Stimulated activated CD4-positive, alpha-beta T cell treated with anti-CD3 and anti-CD28 coated beads, Interleukin-4, amount 100 ng/mL, for 1 hour (primary cell): Measurements from ENCODE around the gene FMN1.
"Not testable (repeated sequence)": the region's sequence is repeated elsewhere in the genome, so short reads cannot be mapped to it uniquely, and the experiment has no call there.

ENCODE experiments used
- DNase-seq: peaks from one replicate; pipeline ENCODE4 v3.0.0-alpha.2; 2020

Gene FMN1

DNA sequence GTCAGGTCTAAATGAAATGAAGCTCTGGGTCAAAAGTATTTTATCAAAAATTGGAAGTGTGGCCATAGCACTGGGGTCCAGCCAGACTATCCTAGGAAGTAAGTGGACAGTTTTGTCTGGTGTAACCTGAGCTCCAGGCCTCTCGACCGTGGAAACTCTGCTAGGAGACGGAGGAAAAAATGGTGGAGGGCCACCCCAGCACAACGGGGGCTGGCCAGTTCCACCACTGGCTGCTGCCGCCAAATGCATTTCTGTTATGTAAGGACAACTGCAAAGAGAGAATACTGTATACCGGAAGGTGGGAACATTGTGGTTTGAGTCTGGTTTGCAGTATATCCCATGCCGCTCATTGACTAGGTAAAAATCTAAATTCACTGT lies 241.0 kb downstream of the FMN1 start:
- no peak for DNase-seq

DNA sequence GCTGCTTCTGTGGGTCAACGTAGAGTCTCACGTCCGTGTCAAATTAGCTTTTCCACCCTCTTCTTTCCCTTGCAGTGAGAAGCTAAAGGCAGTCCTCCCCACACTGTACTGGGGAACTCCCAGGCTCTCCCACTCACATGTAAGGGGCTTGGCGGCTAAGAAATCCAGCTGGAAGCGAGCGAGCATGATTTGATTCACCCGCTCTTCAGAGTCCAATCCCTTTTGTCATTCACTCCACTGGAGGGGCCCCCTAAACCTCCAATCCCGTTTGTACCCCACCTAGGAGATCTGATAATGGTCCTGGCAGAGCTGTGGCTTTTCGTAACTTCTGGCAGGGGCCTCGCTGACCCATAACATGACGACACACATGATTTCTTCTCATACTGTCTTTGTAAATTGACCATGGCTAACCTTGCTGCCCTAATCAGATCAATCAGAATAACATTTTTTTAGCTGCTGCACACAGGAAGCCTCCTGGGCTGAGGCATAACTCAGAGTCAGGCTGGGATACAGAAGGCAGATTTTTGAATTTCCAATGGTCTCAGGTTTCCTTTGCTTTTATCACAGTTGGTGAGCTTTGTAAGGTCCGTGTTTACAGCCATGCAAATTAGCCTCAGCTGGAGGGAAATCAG lies 241.5 kb downstream of the FMN1 start:
- DNase-seq, result no peak

- no peak for DNase-seq
These were observed 242.6 kb downstream of the FMN1 start for GRCh38 chr15:32951736-32952464.

DNA sequence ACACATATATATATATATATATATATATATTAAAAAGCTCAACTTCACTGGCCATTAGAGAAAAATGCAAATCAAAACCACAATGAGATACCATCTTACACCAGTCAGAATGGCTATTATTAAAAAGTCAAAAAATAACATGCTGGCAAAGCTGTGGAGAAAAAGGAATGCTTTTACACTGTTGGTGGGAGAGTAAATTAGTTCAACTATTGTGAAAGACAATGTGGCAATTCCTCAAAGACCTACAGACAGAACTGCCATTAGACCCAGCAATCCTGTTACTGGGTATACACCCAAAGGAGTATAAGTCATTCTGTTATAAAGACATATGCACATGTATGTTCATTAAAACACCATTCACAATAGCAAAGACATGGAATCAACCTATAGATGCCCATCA lies 244.5 kb downstream of the FMN1 start:
- DNase-seq, result not testable (repeated sequence)

DNA sequence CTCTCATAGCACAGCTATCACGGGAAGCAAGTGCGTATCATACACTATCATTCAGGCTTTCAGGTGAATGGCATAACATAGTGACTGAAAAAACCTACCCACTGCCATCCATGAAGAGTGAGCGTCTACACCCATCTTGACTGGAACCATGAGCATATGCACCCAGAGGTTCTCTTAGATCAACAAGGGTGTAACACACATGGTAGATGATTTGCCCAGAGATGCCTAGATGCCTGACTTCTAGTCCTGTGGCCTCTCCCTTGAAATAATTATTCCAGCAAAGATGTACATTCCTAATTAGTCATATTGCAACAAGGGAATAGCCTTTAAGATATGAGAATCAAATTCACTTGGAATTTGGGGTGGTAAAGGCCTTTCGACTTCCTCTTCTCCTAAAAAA lies 248.3 kb downstream of the FMN1 start:
- no peak for DNase-seq

- DNase-seq, result no peak
These were observed 250.1 kb downstream of the FMN1 start for GRCh38 chr15:32944431-32944830.

GRCh38 chr15:32943711-32944110 lies 250.8 kb downstream of the FMN1 start:
- DNase-seq, result no peak

- no peak for DNase-seq
These were observed 252.1 kb downstream of the FMN1 start for GRCh38 chr15:32942401-32942841.

DNA sequence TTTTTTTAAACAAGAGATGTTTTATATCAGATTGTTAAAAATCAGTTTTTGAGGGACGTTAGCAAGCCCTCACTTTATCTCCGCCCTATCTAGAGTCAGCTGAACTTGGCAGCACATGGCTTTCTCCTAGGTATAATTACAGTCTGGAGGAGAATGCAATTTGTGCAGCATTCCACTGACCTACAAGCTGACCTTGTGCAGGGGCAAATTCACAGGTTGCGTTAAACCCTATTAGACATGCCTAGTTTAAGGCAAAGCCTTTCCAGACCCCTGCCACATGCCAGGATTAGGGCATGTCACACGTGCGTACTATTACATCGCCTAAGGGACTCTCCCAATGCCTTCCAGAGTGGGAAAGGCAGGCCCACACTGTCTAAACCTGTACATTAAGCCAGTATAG lies 252.7 kb downstream of the FMN1 start:
- DNase-seq, result no peak

DNA sequence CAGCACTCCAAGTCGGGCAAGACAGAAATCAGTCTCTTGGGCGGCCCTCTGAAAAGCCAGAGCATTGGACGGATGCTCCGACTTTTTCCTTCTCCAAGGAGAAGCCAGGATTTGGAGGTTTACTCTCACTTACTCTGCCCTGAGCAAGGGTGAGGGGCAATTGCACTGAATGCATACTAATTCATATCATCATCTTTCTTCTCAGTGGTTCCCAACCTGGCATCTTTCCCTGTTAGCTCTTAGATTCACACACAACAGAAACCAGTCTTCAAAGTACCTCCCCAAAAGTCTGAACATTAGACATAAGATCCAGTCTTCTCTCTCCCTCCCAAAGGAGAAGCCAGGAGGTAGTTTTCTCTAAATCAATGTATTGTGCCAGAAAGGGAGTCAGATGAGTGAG lies 257.5 kb downstream of the FMN1 start:
- no peak for DNase-seq

DNA sequence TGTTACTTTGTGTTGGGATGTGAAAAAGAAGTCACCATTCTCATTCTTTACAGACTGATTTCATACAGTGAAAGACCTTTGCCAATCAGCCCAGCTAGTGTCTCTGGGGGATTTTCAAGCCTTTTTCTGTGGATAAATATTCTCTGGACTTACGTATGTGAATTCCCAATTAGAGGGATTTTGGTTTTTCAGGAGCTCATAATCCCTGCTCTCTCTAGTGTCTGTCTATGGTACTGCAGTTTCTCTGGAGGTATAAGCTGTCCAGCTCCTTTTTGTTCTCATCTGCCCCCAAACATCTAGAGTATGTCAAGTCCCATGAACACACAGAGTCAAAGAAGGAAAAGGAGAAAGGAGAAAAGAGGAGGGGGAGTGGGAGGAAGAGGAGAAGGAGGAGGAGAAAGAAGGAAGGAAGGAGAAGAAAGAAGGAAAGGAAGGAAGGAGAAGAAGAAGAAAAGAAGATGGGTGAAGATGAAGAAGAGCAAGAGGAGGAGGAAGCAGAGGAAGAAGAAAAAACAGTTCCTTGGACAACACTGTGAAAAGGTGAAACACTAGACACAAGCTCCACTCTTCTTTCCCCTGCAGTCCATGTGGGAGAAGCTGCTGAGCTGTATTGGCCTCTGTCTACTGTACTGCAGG lies 258.1 kb downstream of the FMN1 start:
- no peak for DNase-seq

- DNase-seq, result no peak
These were observed 259.4 kb downstream of the FMN1 start for GRCh38 chr15:32935139-32935538.

- no peak for DNase-seq
These were observed 261.3 kb downstream of the FMN1 start for GRCh38 chr15:32933236-32933635.

- DNase-seq, result no peak
These were observed 265.6 kb downstream of the FMN1 start for GRCh38 chr15:32928876-32929275.

- no peak for DNase-seq
These were observed 267.4 kb downstream of the FMN1 start for GRCh38 chr15:32927124-32927523.

DNA sequence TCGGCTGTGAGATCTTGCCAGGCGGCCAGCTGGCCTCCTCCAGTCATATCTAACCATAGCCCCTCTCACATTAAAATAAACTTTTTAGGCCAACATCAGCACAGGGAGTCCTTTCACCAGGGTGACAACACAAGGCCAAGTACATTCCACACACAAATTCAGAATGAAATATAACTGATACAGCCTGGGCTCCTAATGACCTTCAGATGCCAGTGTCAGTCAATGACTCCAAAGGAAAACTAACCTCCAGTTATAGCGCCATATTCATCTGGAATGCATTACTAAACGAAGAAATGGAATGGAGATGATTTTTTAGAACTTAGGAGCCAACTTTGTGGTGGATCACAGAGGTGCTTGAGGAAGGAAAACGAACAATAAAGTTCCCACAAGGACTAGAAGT lies 271.3 kb downstream of the FMN1 start:
- no peak for DNase-seq

DNA sequence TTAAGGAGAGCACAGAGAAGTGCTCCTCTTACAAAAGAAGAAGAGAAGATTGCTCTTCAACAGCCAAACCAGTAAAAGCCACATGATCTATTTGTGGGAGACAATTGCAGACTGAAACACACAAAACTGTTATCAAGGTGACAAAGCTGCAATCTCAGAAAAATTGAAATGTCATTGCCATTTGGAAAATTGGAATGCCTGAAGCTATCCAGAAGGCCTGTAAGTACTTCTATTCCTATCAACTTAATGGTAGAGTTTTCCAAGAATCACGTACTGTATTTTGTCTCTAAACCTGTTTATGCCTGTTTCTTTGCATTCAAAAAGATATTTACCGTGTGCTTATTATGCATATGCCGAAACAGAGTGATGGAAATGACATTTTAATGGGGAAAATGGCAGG lies 272.0 kb downstream of the FMN1 start:
- no peak for DNase-seq

DNA sequence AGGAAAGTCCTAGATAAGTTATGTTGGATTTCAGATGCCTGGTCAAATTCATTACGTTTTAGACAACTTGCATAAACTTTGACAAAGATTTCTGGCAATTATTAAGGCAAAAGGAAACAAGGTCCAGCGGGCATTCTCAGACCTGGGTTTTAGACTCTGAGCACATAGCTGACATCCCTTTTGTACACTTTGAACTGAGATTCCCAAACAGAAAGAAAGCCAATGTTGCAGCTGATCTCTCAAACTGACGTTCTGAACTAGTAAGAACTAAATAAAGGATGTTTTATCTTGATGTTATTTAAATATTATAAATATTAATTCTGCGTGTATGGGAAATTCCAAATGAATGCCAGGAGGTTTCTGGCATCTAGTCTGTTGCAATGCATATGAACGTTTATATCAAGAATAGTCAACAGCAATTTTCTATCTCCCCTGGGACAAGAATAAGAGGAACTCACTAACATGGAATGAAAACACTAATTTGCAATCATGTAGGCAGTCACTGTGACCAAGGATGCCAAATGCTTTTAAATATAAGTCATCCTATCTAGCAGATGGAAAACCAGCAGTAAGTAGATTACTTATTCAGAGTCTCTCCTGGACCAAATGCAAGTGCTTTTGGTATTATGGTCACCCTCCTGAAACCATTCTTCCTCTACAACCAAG lies 274.6 kb downstream of the FMN1 start:
- no peak for DNase-seq

DNA sequence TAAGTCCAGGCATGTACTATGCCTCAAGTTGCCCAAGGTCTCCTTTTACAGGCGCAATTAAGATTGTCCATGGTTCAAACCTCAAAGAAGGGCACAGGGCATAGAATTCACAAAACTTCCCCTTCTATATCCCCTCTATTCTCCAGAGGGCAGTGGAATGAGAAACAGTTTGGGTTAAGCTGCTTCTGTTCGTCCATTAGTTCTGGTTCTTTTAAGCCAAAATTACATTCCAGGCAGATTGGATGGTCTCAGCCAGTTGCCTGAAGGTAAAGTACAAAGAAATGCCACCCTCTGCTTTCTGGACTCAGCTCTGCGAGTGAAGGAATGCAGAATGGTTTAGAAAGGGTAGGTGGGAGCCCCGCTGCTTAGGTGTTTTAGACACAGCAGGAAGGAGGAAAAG lies 276.0 kb downstream of the FMN1 start:
- no peak for DNase-seq

DNA sequence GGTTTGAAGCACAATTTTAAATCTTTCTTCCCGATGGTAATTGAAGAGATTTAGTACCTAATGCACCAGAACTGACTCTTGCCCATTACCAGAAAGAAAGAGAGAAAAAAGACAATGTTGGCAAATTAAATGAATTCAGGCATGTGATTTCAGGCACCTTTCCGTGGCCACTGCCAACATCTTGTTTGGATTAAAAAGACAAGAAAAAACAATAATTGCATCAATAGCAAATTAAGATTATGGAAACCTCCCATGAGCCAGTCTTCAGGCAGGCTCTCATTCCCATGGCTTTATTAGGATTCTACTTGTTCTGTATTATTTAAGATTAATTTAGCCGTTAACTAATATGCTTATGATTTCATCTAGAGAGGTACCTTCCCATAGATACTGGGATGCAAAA lies 283.7 kb downstream of the FMN1 start:
- DNase-seq, result no peak

DNA sequence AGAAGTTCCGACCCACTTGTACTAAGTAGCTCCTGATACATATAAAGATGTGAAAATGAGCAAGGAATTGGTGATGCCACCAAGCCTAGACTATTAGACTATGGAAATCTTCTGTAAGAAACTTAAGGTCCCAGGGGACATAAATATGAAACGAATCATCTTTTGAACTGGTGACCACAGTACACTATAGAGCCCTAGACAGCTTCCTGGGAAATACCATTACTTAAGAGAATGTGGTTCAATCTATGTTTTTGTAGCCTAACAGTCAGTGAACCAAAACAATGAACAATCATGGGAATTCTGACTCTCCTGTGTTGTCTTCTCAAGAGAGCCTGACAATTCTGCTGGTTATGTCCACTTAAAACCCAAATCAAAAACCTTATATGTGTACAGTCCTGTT lies 285.1 kb downstream of the FMN1 start:
- DNase-seq, result no peak

GRCh38 chr15:32908872-32909271 lies 285.6 kb downstream of the FMN1 start:
- DNase-seq, result no peak

DNA sequence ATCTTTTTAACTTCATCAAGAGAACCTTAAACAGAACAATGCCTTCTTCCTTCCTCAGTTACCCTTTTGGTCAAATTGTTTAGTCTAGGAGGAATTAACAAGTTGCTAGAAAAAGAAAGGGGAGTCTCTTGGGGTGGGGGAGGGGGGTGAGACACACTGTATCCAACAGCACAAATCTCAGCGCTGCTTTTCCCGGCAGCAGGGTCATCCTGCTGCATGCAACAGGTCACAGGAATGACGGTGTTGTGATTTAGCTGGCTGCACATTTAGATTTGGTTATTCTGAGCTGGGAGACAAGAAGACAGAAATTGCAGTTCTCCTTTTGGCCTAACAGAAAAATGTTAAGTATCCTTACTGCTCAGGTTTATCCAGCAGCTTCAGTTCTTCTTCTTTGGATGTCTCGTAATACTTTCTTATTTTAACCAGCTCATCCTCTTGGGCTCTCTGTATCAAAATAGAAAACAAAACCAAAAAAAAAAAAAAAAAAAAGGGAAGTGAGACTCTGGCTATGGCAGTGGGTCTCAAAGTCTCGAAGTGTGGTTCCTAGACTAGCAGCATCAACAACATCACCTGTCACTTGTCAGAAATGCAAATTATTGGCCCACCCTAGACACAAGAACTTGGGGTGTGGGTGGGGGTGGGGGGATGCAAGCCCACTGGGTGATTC lies 286.2 kb downstream of the FMN1 start:
- no peak for DNase-seq
